Renal cortical epithelial cell (primary cell): ENCODE data around the gene MLH1. TPM values are rescaled to one million over a fixed set of nuclear protein-coding genes. Genes with fewer than 3 reads are reported as not detected.
"Not testable (repeated sequence)": the region's sequence is repeated elsewhere in the genome, so short reads cannot be mapped to it uniquely, and the experiment has no call there.

Experiments
- DNase-seq: peaks from one replicate; pipeline ENCODE4 v3.0.0-alpha.2; 2011; ENCODE audit warnings: low read depth
- total RNA-seq: library from RNA; depleted of rRNA; stranded (reverse); fragments of >200 nt; gene quantifications from 2 replicates; pipeline ENCODE4 v1.2.3, GENCODE V29; 2014

The MLH1 gene
- total RNA-seq: 41.9 and 42.7 TPM in 2 replicates

DNA sequence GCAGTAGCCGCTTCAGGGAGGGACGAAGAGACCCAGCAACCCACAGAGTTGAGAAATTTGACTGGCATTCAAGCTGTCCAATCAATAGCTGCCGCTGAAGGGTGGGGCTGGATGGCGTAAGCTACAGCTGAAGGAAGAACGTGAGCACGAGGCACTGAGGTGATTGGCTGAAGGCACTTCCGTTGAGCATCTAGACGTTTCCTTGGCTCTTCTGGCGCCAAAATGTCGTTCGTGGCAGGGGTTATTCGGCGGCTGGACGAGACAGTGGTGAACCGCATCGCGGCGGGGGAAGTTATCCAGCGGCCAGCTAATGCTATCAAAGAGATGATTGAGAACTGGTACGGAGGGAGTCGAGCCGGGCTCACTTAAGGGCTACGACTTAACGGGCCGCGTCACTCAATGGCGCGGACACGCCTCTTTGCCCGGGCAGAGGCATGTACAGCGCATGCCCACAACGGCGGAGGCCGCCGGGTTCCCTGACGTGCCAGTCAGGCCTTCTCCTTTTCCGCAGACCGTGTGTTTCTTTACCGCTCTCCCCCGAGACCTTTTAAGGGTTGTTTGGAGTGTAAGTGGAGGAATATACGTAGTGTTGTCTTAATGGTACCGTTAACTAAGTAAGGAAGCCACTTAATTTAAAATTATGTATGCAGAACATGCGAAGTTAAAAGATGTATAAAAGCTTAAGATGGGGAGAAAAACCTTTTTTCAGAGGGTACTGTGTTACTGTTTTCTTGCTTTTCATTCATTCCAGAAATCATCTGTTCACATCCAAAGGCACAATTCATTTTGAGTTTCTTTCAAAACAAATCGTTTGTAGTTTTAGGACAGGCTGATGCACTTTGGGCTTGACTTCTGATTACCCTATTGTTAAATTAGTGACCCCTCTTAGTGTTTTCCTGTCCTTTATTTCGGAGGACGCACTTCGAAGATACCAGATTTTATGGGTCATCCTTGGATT lies at the start of gene MLH1:
TSS of gene MLH1 (plus strand) at position 193 of the 958 bp plus-strand sequence. CDS start at position 223, 30 bp downstream.
- peak; percentile 100 for DNase-seq

DNA sequence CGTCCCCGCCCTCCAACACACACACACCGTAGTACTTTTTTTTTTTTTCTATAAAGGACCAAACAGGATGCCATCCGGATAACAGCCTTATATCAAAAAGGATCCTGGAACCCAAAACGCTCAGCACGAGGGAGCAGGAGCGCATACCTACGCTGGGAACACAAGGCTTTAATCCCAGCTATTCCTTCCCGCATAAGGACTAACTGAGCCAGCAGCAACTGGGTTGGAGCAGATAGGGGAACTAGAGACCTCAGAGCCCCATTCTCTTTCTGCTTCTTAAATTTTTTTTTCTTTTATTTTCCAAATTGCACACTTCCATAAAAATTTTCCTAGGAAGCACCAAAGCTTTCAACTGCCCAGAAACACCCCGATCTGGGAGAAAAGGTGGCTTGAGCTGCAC lies 49.7 kb upstream of the MLH1 start:
- DNase-seq: no peak

DNA sequence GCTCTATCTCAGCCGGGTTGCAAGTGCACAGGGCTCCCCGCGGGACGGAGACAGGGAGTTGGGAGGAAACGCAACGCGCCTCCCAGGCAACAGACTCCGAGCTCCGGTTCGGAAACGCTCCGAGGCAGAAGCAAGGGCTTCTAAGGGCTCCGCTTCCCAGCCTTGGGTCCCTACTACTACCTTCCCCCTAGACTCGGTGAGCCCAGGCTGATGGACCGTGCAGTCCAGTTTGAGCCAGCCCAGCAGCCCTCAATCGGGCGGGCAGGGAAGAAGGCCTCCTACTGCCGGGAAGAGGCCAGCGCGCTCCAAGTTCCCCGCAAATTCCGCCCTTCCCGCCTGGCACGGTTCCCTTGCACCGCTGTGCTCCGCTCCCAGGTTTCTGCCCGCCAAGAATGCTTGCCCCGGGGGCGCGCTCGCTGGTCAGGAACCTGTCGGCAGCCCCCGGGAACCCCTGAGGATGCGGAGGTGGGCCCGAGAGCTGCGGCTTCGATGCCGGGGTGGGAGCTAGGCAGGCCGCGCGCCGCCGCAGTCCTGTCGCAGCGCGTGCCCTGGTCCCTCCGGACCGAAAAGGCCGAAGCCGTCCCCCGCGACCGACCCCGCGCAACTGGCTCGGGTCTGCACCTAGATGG lies 49.2 kb upstream of the MLH1 start:
- peak; percentile 29 for DNase-seq

GRCh38 chr3:36944641-36945270 lies 48.6 kb upstream of the MLH1 start, which contains the start of gene TRANK1:
TSS of gene TRANK1 (minus strand) at chr3:36945054. CDS start at chr3:36944809, 245 bp downstream.
- no peak for DNase-seq

GRCh38 chr3:36945333-36945980 lies 47.9 kb upstream of the MLH1 start:
- no peak for DNase-seq

- not testable (repeated sequence) for DNase-seq
Measured at GRCh38 chr3:36947814-36948213, 45.5 kb upstream of the MLH1 start.

DNA sequence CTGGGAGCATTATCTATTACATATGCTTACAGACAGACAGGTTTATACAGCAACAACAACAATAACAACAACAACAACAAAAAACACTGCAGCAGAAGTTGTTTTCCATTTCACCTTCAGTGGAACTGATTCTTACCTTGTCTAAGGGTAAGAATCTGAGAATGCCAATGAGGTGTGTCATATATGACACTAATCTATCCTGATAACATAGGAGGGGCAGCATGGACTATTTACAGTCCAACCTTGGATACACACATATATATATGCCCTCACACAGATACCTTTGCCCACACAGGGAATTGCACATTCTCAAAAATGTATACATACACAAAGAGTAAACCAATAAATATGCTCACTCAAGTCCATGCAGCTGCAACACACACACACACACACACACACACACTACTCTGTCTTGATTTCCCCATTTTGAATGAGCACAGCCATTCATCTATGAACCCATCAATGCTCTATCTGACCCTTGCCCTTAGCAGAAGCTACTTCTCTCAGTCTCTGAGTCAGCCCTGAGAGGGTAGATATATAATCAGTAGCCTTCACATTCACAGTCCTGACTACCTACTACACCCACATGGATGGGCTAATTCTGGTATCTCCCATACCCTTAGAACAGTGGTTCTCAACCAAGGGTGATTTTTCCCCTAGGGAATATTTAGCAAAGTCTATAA lies 38.7 kb upstream of the MLH1 start:
- DNase-seq: no peak

DNA sequence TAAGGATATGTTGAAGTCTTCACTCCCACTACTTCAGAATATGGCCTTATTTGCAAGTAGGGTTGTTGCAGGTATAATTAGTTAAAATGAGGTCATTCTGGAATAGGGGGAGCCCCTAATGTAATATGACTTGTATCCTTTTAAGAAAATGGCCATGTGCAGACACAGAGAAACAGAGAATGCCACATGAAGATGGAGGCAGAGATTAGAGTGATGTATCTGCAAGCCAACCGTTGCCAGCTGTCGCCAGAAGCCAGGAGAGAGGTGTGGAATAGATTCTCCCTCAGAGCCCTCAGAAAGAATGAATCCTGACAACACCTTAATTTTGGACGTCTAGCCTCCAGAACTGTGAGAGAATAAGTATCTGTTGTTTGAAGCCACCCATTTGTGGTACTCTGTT lies 37.2 kb upstream of the MLH1 start:
- no peak for DNase-seq

GRCh38 chr3:36957063-36957462 lies 36.3 kb upstream of the MLH1 start:
- no peak for DNase-seq

DNA sequence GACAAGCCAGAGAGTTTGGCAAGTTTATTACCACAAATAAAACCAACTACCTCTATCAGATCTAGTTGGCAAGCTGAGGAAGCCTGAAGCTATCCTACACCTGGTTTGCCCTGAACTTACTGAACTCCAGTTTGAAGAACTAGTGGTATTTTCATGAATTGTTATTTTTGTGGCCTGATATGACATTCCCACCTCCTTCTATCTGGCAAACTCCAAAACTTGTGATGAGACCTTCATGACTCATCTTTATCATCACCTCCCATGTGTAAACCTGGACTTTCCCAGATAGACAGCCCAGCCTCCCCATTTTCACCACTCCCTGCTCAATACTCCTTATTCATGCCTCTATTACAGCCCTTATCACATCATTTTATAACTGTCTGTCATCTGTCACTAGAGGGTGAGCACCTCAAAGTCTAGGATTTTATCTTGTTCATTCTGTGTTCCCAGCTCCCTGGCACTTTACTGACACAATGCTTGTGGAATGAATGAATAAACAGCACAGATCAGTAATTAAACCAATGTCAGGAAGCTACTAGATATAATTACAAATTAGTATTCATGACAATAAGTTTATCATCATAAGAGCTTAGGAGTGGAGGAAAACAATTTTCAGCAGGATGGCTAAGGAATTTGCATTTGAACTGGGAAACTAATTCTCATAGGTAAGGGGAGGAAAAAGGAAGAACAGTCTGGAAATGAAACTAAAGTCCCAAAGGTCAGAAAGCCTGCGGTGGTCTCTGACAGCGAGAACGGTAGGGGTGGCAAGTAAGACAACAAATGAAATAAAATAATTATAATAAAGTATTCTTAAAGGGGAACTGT lies 35.2 kb upstream of the MLH1 start:
- DNase-seq: peak; percentile 80

DNA sequence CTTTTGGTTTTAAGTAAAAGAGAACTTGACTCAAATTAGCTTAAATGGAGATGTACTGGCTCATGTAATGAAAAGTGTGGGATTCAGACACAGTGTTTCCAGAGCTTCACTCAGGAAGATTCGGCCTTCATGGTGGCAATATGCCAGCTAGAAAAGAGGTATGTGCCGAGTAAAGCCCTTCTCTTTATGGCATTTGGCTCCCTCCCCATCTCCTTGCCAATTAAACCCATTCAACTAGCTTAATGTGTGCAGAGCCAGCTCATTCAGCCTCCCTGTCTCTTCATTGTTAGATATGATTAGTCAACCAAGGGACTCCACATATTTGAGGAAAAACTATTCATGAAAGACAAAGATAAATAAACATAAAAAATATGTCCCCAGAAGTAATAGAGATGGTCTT lies 33.5 kb upstream of the MLH1 start:
- DNase-seq: peak; percentile 69

DNA sequence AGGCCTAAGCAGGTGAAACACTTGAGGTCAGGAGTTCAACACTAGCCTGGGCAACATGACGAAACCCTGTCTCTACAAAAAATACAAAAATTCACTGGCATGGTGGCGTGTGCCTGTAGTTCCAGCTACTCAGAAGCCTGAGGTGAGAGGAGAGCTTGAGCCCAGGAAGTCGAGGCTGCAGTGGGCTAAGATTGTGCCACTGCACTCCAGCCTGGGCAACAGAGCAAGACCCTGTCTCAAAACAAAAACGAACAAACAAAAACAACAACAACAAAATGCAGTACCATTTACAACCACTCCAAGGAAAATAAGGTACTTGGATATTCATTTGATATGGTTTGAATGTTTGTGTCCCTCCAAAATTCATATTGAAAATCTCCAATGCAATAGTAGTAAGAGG lies 32.8 kb upstream of the MLH1 start:
- no peak for DNase-seq

- DNase-seq: not testable (repeated sequence)
Measured at GRCh38 chr3:36963008-36963407, 30.3 kb upstream of the MLH1 start.

- no peak for DNase-seq
Measured at GRCh38 chr3:36964331-36964730, 29.0 kb upstream of the MLH1 start.

GRCh38 chr3:36964817-36965216 lies 28.5 kb upstream of the MLH1 start:
- no peak for DNase-seq

- no peak for DNase-seq
Measured at GRCh38 chr3:36965440-36965839, 27.9 kb upstream of the MLH1 start.

GRCh38 chr3:36969085-36969484 lies 24.2 kb upstream of the MLH1 start:
- no peak for DNase-seq

DNA sequence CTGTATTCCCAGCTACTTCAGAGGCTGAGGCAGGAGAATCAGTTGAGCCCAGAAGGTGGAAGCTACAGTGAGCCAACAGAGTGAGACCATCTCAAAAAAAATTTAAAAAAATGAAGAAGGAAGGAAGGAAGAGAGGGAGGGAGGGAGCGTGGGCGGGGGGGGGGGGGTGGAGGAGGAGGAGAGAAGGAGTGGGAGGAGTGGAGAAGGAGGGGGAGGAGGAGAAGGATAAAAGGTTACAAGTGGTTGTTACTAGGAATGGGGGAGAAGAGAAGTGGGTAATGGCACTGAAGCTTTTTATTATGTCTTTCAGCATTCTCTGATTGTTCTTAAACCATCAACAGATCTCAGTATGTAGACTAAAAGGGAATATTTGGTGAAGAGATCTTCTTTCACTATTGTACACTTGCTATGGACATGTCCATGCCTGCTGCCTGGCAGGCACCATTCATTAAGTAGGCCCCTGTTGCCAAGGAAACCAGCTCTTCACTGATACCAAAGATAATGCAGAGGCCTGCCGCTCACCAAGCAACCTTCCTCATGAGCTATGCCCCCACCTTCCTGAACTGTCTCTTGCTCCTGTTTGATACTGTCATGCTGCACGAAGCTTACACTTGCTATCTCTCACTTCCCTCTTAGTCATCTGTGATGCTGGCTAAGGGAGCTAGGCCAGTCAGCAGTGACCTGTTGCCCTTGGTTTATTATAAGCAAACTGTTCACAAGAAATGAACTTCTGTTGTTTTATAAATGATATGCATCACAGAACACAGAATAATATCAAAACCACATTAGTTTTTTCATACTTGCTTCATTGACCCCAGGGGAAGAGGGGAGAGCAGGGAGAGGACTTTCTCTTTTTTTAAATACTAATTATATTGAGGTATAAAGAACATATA lies 23.5 kb upstream of the MLH1 start:
- peak; percentile 61 for DNase-seq

GRCh38 chr3:36972163-36972562 lies 21.2 kb upstream of the MLH1 start:
- no peak for DNase-seq
